Mammary epithelial cell (primary cell): Measurements from ENCODE around the gene PTPRG.

Source experiments
- CTCF ChIP-seq, 2 donors: IDR thresholded peaks in 1 of 2; conservative IDR thresholded peaks in 1 of 2; 2 replicates each; pipeline ENCODE4 v1.5.1; 2011 to 2012; ENCODE audit warnings: inconsistent platforms in 2 of 2, low read length in 2 of 2, mild to moderate bottlenecking in 2 of 2, control low read depth in 1 of 2, low read depth in 1 of 2; ENCODE audit not compliant: insufficient read depth in 1 of 2; ENCODE audit errors: extremely low read depth in 1 of 2
- EZH2 ChIP-seq: IDR thresholded peaks from 2 replicates; pipeline ENCODE4 v1.6.1; 2012; ENCODE audit warnings: low read length, inconsistent platforms, borderline replicate concordance

DNA sequence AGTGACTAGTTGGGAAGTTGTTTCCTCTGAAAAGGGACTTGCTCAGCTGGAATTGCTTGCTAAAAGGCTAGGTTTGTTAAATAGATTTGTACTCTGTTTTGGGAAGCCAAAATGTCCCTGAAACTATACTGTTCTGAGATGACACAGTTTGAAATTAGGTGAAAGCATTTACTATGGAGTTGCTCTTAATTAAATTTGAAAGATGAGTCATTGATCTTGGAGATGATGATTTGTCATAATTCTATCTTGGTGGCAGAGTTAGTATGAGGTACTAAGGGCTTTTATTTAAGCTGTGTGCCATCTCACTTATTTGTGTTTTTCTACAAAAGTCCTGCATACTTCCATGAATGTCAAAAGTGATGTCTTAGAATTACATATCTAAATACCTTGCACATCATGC is 320.9 kb downstream of the PTPRG start:
- TF ChIP-seq CTCF (conservative IDR thresholded peaks at IDR 0.05 in 1 of 2, IDR thresholded peaks at IDR 0.05 in 1 of 2; ENCODE audit: extremely low read depth in 1 of 2, insufficient read depth in 1 of 2, low read depth in 1 of 2, low read length in 2 of 2) = no peak
- TF ChIP-seq EZH2 = no peak
